Skeletal muscle tissue (tissue), 4 donors: ENCODE measurements around the gene KATNB1. TPM values are rescaled to one million over a fixed set of nuclear protein-coding genes. Genes with fewer than 3 reads are reported as not detected.
"Not testable (repeated sequence)": the region's sequence is repeated elsewhere in the genome, so short reads cannot be mapped to it uniquely, and the experiment has no call there.

Experiments
- H3K27ac ChIP-seq: one replicate; pipeline ENCODE4 v1.7.0; 2013; ENCODE audit warnings: mild to moderate bottlenecking, low read depth, low read length, inconsistent platforms
- H3K27me3 ChIP-seq, 3 donors: one replicate each; pipeline ENCODE4 v1.7.0; 2013; ENCODE audit warnings: low read length in 3 of 3; ENCODE audit not compliant: control insufficient read depth in 3 of 3, insufficient read depth in 3 of 3
- H3K36me3 ChIP-seq, 3 donors: one replicate each; pipeline ENCODE4 v1.7.0; 2013; ENCODE audit warnings: low read length in 3 of 3; ENCODE audit not compliant: control insufficient read depth in 3 of 3, insufficient read depth in 3 of 3
- H3K4me1 ChIP-seq, 3 donors: one replicate each; pipeline ENCODE4 v1.7.0; 2013; ENCODE audit warnings: low read length in 3 of 3, mild to moderate bottlenecking in 3 of 3; ENCODE audit not compliant: control insufficient read depth in 3 of 3, insufficient read depth in 3 of 3
- H3K4me3 ChIP-seq, 3 donors: one replicate each; pipeline ENCODE4 v1.7.0; 2013; ENCODE audit warnings: low read length in 3 of 3
- H3K9ac ChIP-seq, 3 donors: one replicate each; pipeline ENCODE4 v1.7.0; 2013; ENCODE audit warnings: low read length in 3 of 3, mild to moderate bottlenecking in 3 of 3, moderate library complexity in 2 of 3, low read depth in 1 of 3
- H3K9me3 ChIP-seq, 3 donors: one replicate each; pipeline ENCODE4 v1.7.0; 2013; ENCODE audit warnings: low read length in 3 of 3; ENCODE audit not compliant: control insufficient read depth in 3 of 3
- total RNA-seq: library from RNA; depleted of rRNA; stranded (reverse); fragments of >200 nt; gene quantifications from one replicate; pipeline ENCODE4 v1.2.3, GENCODE V29; 2014
- donor health status: Osteomylitis.

The KATNB1 gene
- total RNA-seq, 1 donor from 2014 or later = 24.0 TPM

DNA sequence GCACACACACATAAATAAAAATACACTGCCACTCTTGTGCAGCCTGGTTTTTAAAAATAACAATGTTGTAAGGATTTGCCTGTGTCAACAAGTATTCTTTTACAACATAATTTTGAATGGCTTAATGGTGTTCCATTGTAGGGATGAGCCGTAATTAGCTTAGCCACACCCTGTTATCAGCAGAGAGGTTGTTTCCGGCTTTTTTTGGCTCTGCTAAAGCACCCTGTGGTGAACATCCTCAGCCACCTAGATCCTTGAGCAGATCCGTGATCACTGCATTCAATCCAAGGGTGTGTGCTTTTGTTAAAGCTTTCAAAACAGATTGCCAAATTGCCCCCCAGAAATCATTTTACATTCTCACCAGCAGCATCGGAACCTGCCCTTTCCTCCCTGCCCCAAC lies 7.0 kb downstream of the KATNB1 start:
- no peaks in the 10 kb centered on the region for H3K9me3 ChIP-seq
- H3K4me3 ChIP-seq = no peak overlapping the region
- H3K9ac ChIP-seq = no peak overlapping the region
- H3K4me1 ChIP-seq = no peaks in the 10 kb centered on the region
- H3K27ac ChIP-seq = no peak overlapping the region
- no peaks in the 10 kb centered on the region for H3K27me3 ChIP-seq
- peaks cover 4 to 8% (median 5%) of the 10 kb centered on the region in 3 donors for H3K36me3 ChIP-seq

- Histone ChIP-seq H3K27ac (no peak overlapping the region), H3K27me3 (no peaks in the 10 kb centered on the region), H3K4me3 (no peak overlapping the region), H3K4me1 (no peaks in the 10 kb centered on the region), H3K9ac (no peak overlapping the region), H3K9me3 (no peaks in the 10 kb centered on the region), H3K36me3 (peaks cover 4 to 8% (median 5%) of the 10 kb centered on the region in 3 donors)
These were observed 7.9 kb downstream of the KATNB1 start for GRCh38 chr16:57743458-57743857.

DNA sequence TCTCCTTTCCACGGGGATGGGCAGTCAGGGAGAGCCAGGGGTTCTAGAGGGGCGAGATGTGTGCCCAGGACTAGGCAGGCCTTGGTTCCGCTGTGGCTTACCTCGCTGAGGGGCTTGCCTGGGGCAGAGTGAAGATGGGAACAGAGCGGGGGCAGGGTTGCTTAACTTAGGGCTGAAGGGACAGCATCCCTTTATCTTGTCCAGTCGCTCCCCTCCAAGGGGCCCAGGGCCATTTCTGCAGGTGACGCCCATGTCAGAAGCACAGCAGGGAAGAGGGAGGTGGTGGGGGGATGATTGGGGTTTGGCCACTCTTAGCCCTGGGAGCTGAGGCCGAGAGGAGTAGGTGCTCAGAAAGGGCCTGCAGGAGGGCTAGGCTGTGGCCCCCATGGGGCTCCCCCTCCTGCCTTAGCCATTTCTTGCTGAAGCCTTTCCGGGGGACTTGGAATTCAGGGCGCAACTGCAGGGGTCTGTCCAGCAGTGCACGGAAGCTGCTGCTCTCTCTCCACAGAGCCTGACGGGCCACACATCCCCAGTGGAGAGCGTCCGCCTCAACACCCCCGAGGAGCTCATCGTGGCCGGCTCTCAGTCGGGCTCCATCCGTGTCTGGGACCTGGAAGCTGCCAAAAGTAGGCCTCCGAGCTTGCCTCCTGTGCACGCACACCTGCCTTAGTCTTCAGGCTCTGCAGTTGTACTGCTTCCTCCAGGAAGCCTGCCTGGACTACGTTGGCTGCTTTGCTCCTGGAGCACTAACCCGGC lies 8.5 kb downstream of the KATNB1 start:
- Histone ChIP-seq H3K36me3 (peaks cover 4 to 7% (median 5%) of the 10 kb centered on the region in 3 donors), H3K27ac (no peak overlapping the region), H3K4me1 (no peaks in the 10 kb centered on the region), H3K27me3 (no peaks in the 10 kb centered on the region), H3K9me3 (no peaks in the 10 kb centered on the region), H3K4me3 (no peak overlapping the region), H3K9ac (no peak overlapping the region)

GRCh38 chr16:57744642-57744903 lies 9.0 kb downstream of the KATNB1 start:
- no peaks in the 10 kb centered on the region for H3K27me3 ChIP-seq
- H3K9me3 ChIP-seq = no peaks in the 10 kb centered on the region
- no peaks in the 10 kb centered on the region for H3K4me1 ChIP-seq
- H3K27ac ChIP-seq = no peak overlapping the region
- H3K36me3 ChIP-seq = peaks cover 4 to 5% (median 5%) of the 10 kb centered on the region in 3 donors
- no peak overlapping the region for H3K4me3 ChIP-seq
- no peak overlapping the region for H3K9ac ChIP-seq

GRCh38 chr16:57745768-57746167 lies 10.2 kb downstream of the KATNB1 start:
- no peaks in the 10 kb centered on the region for H3K9me3 ChIP-seq
- no peaks in the 10 kb centered on the region for H3K4me1 ChIP-seq
- H3K9ac ChIP-seq = no peak overlapping the region
- H3K36me3 ChIP-seq = peaks cover 5 to 7% (median 5%) of the 10 kb centered on the region in 3 donors
- no peak overlapping the region for H3K27ac ChIP-seq
- no peaks in the 10 kb centered on the region for H3K27me3 ChIP-seq
- H3K4me3 ChIP-seq = no peak overlapping the region

GRCh38 chr16:57746316-57746715 lies 10.7 kb downstream of the KATNB1 start:
- not testable (repeated sequence) for H3K4me3 ChIP-seq, H3K9me3 ChIP-seq, H3K4me1 ChIP-seq, H3K9ac ChIP-seq, H3K27ac ChIP-seq, H3K27me3 ChIP-seq
- H3K36me3 ChIP-seq = peaks cover 5 to 11% (median 7%) of the 10 kb centered on the region in 3 donors

DNA sequence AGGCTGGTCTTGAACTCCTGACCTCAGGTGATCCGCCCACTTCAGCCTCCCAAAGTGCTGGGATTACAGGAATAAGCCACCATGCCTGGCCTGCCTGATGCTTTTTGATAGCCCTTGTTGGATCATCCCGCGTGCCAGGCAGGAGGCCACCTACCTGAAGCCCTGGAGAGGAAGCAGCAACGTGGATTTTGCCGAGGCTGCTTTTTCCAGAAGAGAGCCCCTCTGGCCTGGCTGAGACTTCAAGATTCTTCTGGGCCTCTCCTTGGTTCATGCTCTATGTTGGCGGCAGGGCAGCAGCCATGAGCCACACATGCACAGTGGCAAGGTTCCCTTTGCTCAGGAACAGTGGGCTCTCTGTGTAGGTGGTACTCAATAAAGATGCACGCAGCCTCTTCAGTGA lies 11.5 kb downstream of the KATNB1 start:
- H3K27ac ChIP-seq = no peak overlapping the region
- H3K36me3 ChIP-seq = peaks cover 11 to 19% (median 12%) of the 10 kb centered on the region in 3 donors
- no peak overlapping the region for H3K4me3 ChIP-seq

DNA sequence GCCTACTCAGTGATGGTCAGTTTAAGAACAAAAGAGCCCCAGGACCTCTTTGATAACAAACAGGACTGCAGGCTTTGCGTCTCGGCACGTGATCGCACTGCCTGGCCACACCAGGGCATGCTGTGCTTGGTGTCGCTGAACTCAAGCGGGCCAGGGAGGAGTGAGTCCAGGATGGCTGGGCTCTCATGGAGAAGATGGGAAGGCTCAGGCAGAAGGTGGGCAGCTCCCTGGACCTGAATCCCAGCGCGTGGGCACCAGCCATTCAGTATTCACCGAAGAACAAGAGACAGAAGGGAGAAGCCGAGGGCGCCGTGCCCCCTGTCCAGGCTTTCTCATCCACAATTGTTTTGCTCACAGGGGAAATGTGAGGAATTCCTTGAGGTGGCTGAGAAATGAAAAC lies 11.9 kb downstream of the KATNB1 start:
- H3K4me1 ChIP-seq = no peaks in the 10 kb centered on the region
- H3K4me3 ChIP-seq = no peak overlapping the region
- no peak overlapping the region for H3K27ac ChIP-seq
- no peaks in the 10 kb centered on the region for H3K27me3 ChIP-seq
- peaks cover 13 to 19% (median 15%) of the 10 kb centered on the region in 3 donors for H3K36me3 ChIP-seq
- H3K9me3 ChIP-seq = no peaks in the 10 kb centered on the region
- no peak overlapping the region for H3K9ac ChIP-seq

More for the DNA sequence above, 11.5 kb downstream of the KATNB1 start:
- H3K4me1 ChIP-seq = no peaks in the 10 kb centered on the region
- H3K9ac ChIP-seq = no peak overlapping the region
- no peaks in the 10 kb centered on the region for H3K9me3 ChIP-seq
- H3K27me3 ChIP-seq = no peaks in the 10 kb centered on the region

DNA sequence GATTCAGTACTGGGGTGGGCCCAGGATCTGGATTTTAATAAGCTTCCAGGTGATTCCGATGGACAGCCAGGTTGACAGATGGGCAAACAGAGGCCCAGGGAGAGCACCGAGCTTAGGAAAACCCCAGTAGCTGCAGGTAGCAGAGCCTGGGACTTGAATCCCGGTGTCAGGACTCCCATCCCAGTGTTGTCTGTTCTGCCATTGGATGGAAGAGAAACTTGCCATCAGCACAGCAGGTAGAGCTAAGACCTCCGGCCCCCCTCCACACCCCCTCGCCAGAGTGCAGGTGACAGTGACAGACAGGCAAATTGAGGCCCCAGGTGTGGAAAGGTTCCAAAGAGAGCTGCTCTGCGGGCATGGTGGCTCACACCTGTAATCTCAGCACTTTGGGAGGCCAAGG lies 12.4 kb downstream of the KATNB1 start:
- H3K36me3 ChIP-seq = peaks cover 13 to 19% (median 15%) of the 10 kb centered on the region in 3 donors
- H3K27me3 ChIP-seq = no peaks in the 10 kb centered on the region
- no peak overlapping the region for H3K4me3 ChIP-seq
- no peak overlapping the region for H3K27ac ChIP-seq
- H3K9ac ChIP-seq = no peak overlapping the region
- H3K9me3 ChIP-seq = no peaks in the 10 kb centered on the region
- H3K4me1 ChIP-seq = no peaks in the 10 kb centered on the region

- no peaks in the 10 kb centered on the region for H3K9me3 ChIP-seq
- no peaks in the 10 kb centered on the region for H3K4me1 ChIP-seq
- peaks cover 13 to 19% (median 15%) of the 10 kb centered on the region in 3 donors for H3K36me3 ChIP-seq
- H3K9ac ChIP-seq = no peak overlapping the region
- no peak overlapping the region for H3K27ac ChIP-seq
- H3K27me3 ChIP-seq = no peaks in the 10 kb centered on the region
- no peak overlapping the region for H3K4me3 ChIP-seq
These were observed 13.0 kb downstream of the KATNB1 start for GRCh38 chr16:57748596-57748995.
